ENCODE data around the gene CYLD.

CYLD gene

GRCh38 chr16:50812046-50812445 lies 70.2 kb downstream of the CYLD start:
- DNase-seq, result no peak
- Histone ChIP-seq H3K4me3 (ENCODE audit: low read depth, low read length) (no peak overlapping the region), H3K36me3 (no peaks in the 10 kb centered on the region), H3K27me3 (no peaks in the 10 kb centered on the region), H3K9me3 (no peaks in the 10 kb centered on the region), H3K4me1 (no peaks in the 10 kb centered on the region)
- TF ChIP-seq, protein P1, sequence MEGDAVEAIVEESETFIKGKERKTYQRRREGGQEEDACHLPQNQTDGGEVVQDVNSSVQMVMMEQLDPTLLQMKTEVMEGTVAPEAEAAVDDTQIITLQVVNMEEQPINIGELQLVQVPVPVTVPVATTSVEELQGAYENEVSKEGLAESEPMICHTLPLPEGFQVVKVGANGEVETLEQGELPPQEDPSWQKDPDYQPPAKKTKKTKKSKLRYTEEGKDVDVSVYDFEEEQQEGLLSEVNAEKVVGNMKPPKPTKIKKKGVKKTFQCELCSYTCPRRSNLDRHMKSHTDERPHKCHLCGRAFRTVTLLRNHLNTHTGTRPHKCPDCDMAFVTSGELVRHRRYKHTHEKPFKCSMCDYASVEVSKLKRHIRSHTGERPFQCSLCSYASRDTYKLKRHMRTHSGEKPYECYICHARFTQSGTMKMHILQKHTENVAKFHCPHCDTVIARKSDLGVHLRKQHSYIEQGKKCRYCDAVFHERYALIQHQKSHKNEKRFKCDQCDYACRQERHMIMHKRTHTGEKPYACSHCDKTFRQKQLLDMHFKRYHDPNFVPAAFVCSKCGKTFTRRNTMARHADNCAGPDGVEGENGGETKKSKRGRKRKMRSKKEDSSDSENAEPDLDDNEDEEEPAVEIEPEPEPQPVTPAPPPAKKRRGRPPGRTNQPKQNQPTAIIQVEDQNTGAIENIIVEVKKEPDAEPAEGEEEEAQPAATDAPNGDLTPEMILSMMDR (IDR thresholded peaks at IDR 0.05; ENCODE audit: low read depth, low read length), result no peak

DNA sequence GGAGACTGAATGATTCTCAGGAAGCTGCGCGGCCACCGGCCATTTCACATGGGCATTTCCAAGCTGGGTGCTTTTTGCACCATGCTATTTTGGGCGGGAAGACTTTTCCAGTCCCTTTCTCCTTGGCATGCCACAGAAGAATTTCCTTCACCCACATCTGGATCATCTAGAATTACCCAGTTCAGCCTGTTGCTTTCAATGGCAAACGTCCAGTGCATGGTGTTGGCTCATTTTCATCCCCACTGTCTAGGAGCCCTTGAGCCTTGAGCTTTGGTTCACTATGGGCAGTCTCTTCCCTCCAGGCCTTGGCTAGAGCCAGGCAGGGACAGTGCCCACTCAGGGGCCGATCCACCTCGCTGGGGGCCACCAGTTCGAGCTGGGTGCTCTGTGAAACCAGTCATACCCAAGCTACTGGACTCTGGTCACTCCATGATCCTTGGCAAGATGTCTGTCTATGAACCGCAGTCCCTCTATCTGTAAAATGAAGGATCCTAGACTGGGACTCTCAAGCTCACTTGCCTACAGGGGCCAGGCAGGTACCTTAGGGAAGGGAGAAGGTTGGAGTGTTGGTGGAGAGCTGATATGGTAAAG lies 71.1 kb downstream of the CYLD start:
- Histone ChIP-seq H3K4me1 (no peaks in the 10 kb centered on the region), H3K4me3 (ENCODE audit: low read depth, low read length) (no peak overlapping the region), H3K9me3 (no peaks in the 10 kb centered on the region), H3K27me3 (0 out of 2 replicates have a peak, but pooled peaks cover 3% of the 10 kb centered on the region), H3K36me3 (no peaks in the 10 kb centered on the region)
- DNase-seq, result no peak
- TF ChIP-seq, protein P1 (IDR thresholded peaks at IDR 0.05; ENCODE audit: low read depth, low read length), result no peak

DNA sequence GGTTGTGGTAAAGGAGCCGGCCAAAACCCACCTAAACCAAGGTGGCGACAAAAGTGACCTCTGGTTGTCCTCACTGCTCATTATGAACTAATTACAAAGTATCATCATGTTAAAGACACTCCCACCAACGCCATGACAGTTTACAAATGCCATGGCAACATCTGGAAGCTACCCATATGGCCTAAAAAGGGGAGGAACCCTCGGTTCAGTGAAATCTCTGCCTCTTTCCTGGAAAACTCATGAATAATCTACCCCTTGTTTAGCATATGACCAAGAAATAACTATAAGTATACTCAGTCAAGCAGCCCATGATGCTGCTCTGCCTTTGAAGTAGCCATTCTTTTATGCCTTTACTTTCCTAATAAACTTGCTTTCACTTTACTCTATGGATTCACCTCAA lies 72.2 kb downstream of the CYLD start:
- Histone ChIP-seq H3K4me1 (no peaks in the 10 kb centered on the region), H3K4me3 (ENCODE audit: low read depth, low read length) (no peak overlapping the region), H3K9me3 (no peaks in the 10 kb centered on the region), H3K27me3 (peaks cover 7% of the 10 kb centered on the region; the same call in 1 of the 2 replicates), H3K36me3 (no peaks in the 10 kb centered on the region)
- no peak for DNase-seq
- TF ChIP-seq, protein P1 (IDR thresholded peaks at IDR 0.05; ENCODE audit: low read depth, low read length), result no peak

GRCh38 chr16:50814541-50814940 lies 72.7 kb downstream of the CYLD start:
- TF ChIP-seq, protein P1 (IDR thresholded peaks at IDR 0.05; ENCODE audit: low read depth, low read length), result no peak
- no peak overlapping the region for H3K4me3 ChIP-seq (ENCODE audit: low read depth, low read length)

GRCh38 chr16:50815382-50815781 lies 73.5 kb downstream of the CYLD start:
- Histone ChIP-seq H3K27me3 (peaks cover 7% of the 10 kb centered on the region; the same call in 1 of the 2 replicates), H3K36me3 (no peaks in the 10 kb centered on the region), H3K4me3 (ENCODE audit: low read depth, low read length) (no peak overlapping the region), H3K9me3 (no peaks in the 10 kb centered on the region), H3K4me1 (no peaks in the 10 kb centered on the region)
- no peak for DNase-seq
- TF ChIP-seq, protein P1 (IDR thresholded peaks at IDR 0.05; ENCODE audit: low read depth, low read length), result no peak

More at GRCh38 chr16:50814541-50814940, 72.7 kb downstream of the CYLD start:
- Histone ChIP-seq H3K9me3 (no peaks in the 10 kb centered on the region), H3K27me3 (peaks cover 7% of the 10 kb centered on the region; the same call in 1 of the 2 replicates), H3K4me1 (no peaks in the 10 kb centered on the region), H3K36me3 (no peaks in the 10 kb centered on the region)
- DNase-seq, result no peak

DNA sequence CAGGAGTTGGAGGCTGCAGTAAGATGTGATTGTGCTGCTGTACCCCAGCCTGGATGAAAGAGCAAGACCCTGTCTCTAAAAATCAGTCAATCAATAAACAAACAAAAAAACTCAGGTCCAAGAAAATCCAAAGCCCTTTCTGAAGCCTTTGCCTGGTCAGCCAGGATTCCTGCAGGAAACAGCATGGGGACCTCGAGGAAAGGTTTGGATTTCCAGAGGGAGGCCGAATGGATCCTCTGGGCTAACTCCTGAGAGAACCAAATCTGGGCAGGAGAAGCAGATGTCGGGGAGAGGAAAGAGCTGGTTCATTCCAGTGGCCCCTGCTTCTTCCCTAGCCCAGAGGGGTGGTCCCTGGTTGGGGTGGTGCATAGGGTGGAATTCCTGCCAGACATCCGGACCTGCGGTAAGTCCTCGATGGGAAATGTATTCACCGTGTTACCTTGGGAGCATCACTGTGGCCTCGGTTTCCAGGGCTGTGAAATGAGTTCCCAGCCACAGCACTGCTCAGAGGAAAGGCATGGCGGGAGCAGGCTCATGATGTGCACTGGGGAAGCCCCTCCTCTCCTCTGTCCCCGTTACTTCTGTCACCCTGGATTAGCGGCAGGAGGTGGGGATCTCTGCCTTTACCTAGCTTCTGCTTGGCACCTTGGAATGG lies 75.1 kb downstream of the CYLD start:
- Histone ChIP-seq H3K4me1 (no peaks in the 10 kb centered on the region), H3K36me3 (no peaks in the 10 kb centered on the region), H3K9me3 (no peaks in the 10 kb centered on the region), H3K27me3 (peaks cover 7% of the 10 kb centered on the region; the same call in 1 of the 2 replicates), H3K4me3 (ENCODE audit: low read depth, low read length) (no peak overlapping the region)
- TF ChIP-seq, protein P1 (IDR thresholded peaks at IDR 0.05; ENCODE audit: low read depth, low read length), result no peak
- no peak for DNase-seq

Measured in BE2C (cell line).